Activated naive CD4-positive, alpha-beta T cell treated with anti-CD3 and anti-CD28 coated beads, Interleukin-2, amount 10 ng/mL, durations not matched to agents 7 days and 5 days (primary cell): ENCODE results near the gene ZDHHC14.

Source experiments
- CTCF ChIA-PET: fragments of 350-600 bp; sonication (Branson Sonifier 250); formaldehyde crosslinking; loops from one replicate; lab custom pipeline; 2021; ENCODE audit warnings: antibody characterized with exemption; lab: Charles Lee
- DNase-seq: peaks from one replicate; pipeline ENCODE4 v3.0.0-alpha.2; 2020
- H3K27ac Mint-ChIP-seq: one replicate; pipeline ENCODE4 v1.8.0; 2021; ENCODE audit warnings: mild to moderate bottlenecking, moderate library complexity, mixed read lengths
- H3K27me3 Mint-ChIP-seq: one replicate; pipeline ENCODE4 v1.8.0; 2021; ENCODE audit warnings: mild to moderate bottlenecking, mixed read lengths
- H3K36me3 Mint-ChIP-seq: one replicate; pipeline ENCODE4 v1.8.0; 2021; ENCODE audit warnings: mixed read lengths
- H3K4me1 Mint-ChIP-seq: one replicate; pipeline ENCODE4 v1.8.0; 2021; ENCODE audit warnings: mixed read lengths
- H3K4me3 Mint-ChIP-seq: one replicate; pipeline ENCODE4 v1.8.0; 2021; ENCODE audit warnings: mild to moderate bottlenecking, moderate library complexity, mixed read lengths
- H3K9me3 Mint-ChIP-seq: one replicate; pipeline ENCODE4 v1.8.0; 2021; ENCODE audit warnings: mixed read lengths

The ZDHHC14 gene

DNA sequence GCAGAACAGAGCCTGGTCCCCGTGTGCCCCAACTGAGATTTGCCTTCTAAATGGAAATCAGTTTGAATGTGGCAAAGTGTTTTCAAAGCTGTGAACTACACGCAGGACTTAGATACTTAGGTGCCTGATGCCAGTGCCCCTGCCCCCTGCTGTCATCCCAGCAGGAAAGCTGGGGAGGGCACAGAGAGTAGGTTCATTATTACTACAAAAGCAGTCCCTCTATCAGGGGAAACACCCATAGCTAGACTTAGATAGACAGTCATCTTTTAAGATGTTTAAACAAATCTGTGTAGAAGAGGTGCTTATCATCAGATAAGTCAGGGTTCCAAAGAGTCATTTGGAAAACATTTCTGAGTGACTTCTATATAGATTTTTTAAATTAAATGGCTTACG lies 287.0 kb downstream of the ZDHHC14 start:
- Mint-ChIP-seq H3K27ac (no peak overlapping the region), H3K27me3 (peaks cover 34% of the 10 kb centered on the region), H3K36me3 (no peaks in the 10 kb centered on the region), H3K4me1 (peaks cover 18% of the 10 kb centered on the region), H3K4me3 (no peak overlapping the region), H3K9me3 (no peaks in the 10 kb centered on the region)
- no peak for DNase-seq
- CTCF ChIA-PET, result interaction anchor here (0.6 to 4.5 kb wide), 15 partner anchors 9 to 448 kb away, joined by 3 to 35 read pairs (median 4); partner anchors contain the start of gene TMEM242

DNA sequence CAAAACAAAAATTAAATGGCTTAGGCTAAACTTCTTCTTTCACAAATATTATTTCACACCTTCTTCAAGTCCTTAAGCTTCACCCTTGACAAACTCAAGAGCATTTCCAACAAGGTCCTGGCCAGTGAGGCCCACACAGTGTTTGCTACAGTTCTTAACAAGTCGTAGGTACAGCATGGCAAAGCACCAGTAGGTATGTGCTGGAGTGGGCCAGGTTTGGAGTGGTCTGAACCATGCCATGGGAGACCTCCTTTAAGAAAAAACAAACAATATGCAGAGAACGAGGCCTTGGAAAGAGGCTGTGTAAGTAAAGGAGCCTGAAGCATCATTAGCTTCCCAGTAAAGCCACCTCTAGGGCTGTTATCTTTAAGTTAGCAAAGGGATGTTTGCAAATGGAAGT lies 287.7 kb downstream of the ZDHHC14 start:
- no peak overlapping the region for H3K4me3 Mint-ChIP-seq

DNA sequence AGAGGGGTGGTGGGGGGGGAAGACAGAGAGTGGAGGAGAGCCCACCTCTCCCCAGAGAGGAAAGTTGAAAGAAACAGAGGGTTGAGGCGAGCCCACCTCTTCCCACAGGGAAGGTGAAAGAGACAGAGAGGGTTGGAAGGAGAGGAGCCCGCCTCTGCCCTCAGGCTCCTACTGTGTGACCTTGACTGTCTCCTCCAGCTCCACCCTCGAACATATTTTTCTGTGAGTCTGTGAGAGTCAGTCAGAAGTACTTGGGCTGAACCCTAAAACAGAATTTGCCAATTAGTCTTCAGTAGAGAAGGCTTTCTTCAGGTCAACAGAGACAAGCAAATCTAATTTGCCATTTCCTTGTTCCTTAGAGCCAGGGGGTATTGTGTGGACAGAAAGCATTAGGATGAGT lies 288.3 kb downstream of the ZDHHC14 start:
- CTCF ChIA-PET, result interaction anchor here (0.8 to 4.5 kb wide), 10 partner anchors 11 to 463 kb away, joined by 3 to 27 read pairs (median 4); partner anchors contain the start of gene TMEM242
- H3K4me1 Mint-ChIP-seq, result peaks cover 18% of the 10 kb centered on the region
- no peaks in the 10 kb centered on the region for H3K9me3 Mint-ChIP-seq
- H3K4me3 Mint-ChIP-seq, result no peak overlapping the region
- peaks cover 28% of the 10 kb centered on the region for H3K27me3 Mint-ChIP-seq
- DNase-seq, result no peak
- H3K27ac Mint-ChIP-seq, result no peak overlapping the region
- H3K36me3 Mint-ChIP-seq, result no peaks in the 10 kb centered on the region

More for the DNA sequence above, 287.7 kb downstream of the ZDHHC14 start:
- Mint-ChIP-seq H3K27ac (no peak overlapping the region), H3K36me3 (no peaks in the 10 kb centered on the region), H3K27me3 (peaks cover 28% of the 10 kb centered on the region), H3K4me1 (peaks cover 18% of the 10 kb centered on the region), H3K9me3 (no peaks in the 10 kb centered on the region)
- DNase-seq, result no peak
- CTCF ChIA-PET, result interaction anchor here (0.6 to 4.5 kb wide), 12 partner anchors 10 to 445 kb away, joined by 3 to 35 read pairs (median 4); partner anchors contain the start of gene TMEM242

DNA sequence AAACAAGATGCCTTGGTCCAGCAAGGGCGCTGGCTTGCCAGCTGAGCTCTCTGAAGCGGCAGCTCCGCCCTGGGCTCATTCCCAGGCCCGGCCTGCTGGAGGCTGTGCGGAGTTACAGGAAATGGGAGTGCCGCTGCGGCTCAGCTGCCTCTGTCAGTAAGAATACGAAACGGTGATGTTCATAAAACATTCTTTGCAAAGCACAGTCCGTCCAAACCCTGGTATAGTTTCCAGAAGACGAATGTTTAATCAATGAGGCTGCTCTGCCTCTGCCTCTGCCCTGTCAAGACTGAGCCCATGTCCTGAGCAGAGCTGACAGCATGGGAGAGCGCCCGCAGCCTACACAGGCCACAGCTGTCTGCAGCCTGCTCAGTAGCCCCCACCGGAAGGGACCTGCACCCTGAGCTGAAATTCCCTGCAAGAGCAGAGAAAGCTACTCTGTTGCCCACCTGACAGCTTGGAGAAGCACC lies 288.8 kb downstream of the ZDHHC14 start:
- peaks cover 18% of the 10 kb centered on the region for H3K4me1 Mint-ChIP-seq
- H3K27me3 Mint-ChIP-seq, result peaks cover 24% of the 10 kb centered on the region
- DNase-seq, result peak; percentile 31
- CTCF ChIA-PET, result interaction anchor here (1.4 to 4.5 kb wide), 7 partner anchors 11 to 462 kb away, joined by 3 to 27 read pairs (median 13); partner anchors contain the start of gene TMEM242
- no peaks in the 10 kb centered on the region for H3K36me3 Mint-ChIP-seq
- H3K27ac Mint-ChIP-seq, result no peak overlapping the region
- H3K9me3 Mint-ChIP-seq, result no peaks in the 10 kb centered on the region
- H3K4me3 Mint-ChIP-seq, result no peak overlapping the region

DNA sequence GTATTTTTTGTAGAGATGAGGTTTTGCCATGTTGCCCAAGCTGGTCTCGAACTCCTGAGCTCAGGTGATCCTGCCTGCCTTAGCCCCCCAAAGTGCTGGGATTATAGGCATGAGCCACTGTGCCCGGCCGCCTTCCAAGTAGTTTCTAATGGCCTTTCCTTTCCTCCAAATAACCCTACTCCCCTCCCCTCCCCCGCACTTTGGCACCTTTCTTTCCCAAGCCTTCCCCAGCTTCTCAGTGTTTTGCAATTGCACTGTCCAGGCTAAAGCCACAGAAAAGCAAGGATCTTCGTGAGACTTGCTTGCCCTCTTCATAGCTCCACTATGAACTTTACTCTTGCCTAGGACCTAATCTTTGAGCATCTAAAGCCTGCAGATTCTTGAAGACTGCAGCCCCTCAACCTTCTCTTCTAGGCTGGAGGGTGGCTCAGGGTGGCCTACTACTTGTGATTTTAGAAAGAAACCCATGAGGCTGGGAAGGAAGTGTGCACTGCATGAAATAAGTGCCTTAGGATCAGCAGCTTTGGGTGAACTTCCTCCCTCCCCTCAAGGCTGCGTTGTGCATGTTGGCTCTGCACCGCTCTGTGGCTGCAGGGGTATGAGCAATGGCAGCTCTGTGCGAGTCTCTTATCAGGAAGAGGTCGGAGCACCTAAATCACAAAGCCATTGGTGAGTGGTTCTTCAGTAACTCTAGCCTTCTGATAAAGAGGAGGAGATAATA lies 289.6 kb downstream of the ZDHHC14 start:
- CTCF ChIA-PET, result interaction anchor here (0.8 to 4.1 kb wide), 6 partner anchors 59 to 462 kb away, joined by 3 to 27 read pairs (median 7); no protein-coding TSS in a partner anchor
- H3K36me3 Mint-ChIP-seq, result no peaks in the 10 kb centered on the region
- peaks cover 18% of the 10 kb centered on the region for H3K27me3 Mint-ChIP-seq
- no peak for DNase-seq
- H3K9me3 Mint-ChIP-seq, result no peaks in the 10 kb centered on the region
- H3K4me3 Mint-ChIP-seq, result no peak overlapping the region
- H3K4me1 Mint-ChIP-seq, result peaks cover 18% of the 10 kb centered on the region
- H3K27ac Mint-ChIP-seq, result no peak overlapping the region

DNA sequence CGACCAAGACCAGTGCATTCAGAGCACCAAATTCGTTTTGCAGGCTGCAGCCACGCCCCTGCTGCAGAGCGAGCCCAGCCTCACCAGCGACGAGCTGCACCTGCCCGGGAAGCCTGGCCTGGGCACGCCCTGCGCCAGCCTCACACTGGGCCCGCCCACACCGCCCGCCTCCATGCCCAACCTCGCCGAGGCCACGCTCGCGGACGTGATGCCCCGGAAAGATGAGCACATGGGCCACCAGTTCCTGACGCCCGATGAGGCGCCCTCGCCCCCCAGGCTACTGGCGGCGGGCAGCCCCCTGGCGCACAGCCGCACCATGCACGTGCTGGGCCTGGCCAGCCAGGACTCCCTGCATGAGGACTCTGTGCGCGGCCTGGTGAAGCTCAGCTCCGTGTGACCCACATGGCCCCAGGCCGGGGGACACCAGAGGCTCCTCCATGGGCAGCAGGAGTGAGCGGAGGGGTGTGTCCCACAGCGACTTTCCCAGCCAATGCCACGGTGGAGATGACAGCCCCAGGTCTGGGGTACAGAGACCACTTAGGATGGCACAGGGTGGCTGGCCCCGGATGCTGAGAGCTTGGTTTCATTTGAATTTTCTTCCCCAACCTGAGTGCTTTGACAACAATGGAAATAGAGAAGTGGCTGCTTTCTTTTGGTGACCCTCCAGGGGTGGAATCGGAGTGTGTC lies 291.9 kb downstream of the ZDHHC14 start:
- Mint-ChIP-seq H3K36me3 (no peaks in the 10 kb centered on the region), H3K27ac (no peak overlapping the region), H3K4me3 (no peak overlapping the region), H3K9me3 (no peaks in the 10 kb centered on the region), H3K27me3 (peaks cover 9% of the 10 kb centered on the region), H3K4me1 (peaks cover 15% of the 10 kb centered on the region)
- DNase-seq, result no peak
- CTCF ChIA-PET, result no interaction called here

DNA sequence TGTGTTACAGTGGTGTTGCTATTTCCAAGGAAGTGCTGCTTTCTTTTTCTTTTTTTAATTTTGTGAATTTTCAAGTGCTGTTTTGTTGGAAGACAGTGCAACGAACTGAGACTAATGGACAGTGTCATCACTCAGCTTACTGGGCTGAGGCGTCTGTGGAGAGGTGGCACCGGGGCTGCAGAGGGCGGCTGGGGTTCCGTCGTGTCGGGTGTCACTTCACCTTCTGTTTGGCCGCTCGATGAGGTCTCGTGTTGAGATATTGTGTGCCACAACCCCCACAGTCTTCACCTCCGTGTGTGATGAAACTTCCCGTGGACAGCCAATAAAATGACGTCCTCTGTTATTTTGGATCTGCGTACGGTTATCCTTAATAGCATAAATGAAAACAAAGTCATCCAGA lies 292.6 kb downstream of the ZDHHC14 start:
- DNase-seq, result no peak
- peaks cover 15% of the 10 kb centered on the region for H3K4me1 Mint-ChIP-seq
- no peaks in the 10 kb centered on the region for H3K9me3 Mint-ChIP-seq
- CTCF ChIA-PET, result no interaction called here
- H3K27me3 Mint-ChIP-seq, result peaks cover 8% of the 10 kb centered on the region
- no peaks in the 10 kb centered on the region for H3K36me3 Mint-ChIP-seq
- no peak overlapping the region for H3K27ac Mint-ChIP-seq
- H3K4me3 Mint-ChIP-seq, result no peak overlapping the region

DNA sequence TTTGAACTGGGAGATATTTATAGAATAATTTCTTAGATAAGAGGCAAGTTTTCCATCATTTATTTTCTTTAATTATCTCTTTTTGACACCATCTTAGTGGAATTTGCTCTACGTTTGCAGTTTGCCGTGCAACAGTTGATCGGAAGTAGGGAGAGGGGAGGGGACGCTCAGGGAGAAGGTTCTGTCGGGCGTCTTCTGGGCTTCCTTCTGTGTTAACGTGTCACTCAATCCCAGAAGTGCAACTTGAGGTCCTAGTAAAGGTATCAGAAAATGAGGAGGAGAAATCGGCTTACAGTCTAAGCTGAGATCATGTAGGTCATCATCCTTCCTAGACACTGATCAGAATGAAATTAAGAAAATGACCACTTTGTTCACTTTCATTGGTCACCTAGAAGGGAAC lies 293.1 kb downstream of the ZDHHC14 start:
- H3K27me3 Mint-ChIP-seq, result peaks cover 7% of the 10 kb centered on the region
- no peak for DNase-seq
- no peak overlapping the region for H3K4me3 Mint-ChIP-seq
- no peaks in the 10 kb centered on the region for H3K36me3 Mint-ChIP-seq
- no peaks in the 10 kb centered on the region for H3K9me3 Mint-ChIP-seq
- H3K4me1 Mint-ChIP-seq, result peaks cover 15% of the 10 kb centered on the region
- CTCF ChIA-PET, result no interaction called here
- H3K27ac Mint-ChIP-seq, result no peak overlapping the region

DNA sequence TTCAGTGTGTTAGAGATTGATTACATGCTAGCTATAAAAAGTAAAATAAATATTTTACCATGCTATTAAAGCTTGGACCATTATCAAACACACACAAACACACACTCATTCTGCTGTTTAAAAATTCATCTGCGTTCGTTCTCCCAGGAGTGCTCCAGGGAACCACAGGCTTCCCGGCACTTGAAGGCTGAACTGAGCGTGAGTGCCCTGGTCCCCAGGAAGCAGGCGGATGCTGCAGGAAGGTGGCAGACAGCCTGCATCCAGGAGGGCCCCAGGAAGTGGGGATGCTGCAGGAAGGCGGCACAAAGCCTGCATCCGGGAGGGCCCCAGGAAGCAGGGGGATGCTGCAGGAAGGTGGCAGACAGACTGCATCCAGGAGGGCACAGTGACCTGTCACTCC lies 294.8 kb downstream of the ZDHHC14 start:
- CTCF ChIA-PET, result interaction anchor here (1.0 kb wide), 1 partner anchor 198 kb away, joined by 3 read pairs; no protein-coding TSS in a partner anchor
- no peak overlapping the region for H3K4me3 Mint-ChIP-seq

DNA sequence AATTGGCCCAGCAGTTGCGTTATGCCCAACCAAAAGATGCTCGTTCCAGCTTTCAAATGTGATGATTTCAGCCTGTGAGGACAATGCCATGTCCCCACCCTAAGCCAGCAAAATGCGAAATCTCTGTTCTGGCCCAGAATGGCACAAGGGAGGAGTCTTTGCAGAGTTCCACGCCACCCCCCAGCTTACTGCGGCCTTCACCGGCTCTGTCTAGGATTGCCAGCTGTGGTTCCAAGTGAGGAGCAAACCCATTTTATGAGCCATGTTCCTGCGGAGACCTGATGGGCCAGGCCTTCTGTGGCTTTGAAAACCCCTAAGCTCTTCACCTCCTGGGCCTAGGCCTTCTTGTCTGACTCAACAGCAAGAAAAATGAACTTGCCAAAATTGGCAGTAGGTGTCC lies 295.3 kb downstream of the ZDHHC14 start:
- CTCF ChIA-PET, result interaction anchor here (1.0 kb wide), 1 partner anchor 198 kb away, joined by 3 read pairs; no protein-coding TSS in a partner anchor
- Mint-ChIP-seq H3K27ac (no peak overlapping the region), H3K9me3 (no peaks in the 10 kb centered on the region), H3K4me1 (no peaks in the 10 kb centered on the region), H3K4me3 (no peak overlapping the region), H3K27me3 (peaks cover 4% of the 10 kb centered on the region), H3K36me3 (no peaks in the 10 kb centered on the region)
- DNase-seq, result no peak

More for the DNA sequence above, 294.8 kb downstream of the ZDHHC14 start:
- H3K9me3 Mint-ChIP-seq, result no peaks in the 10 kb centered on the region
- H3K36me3 Mint-ChIP-seq, result no peaks in the 10 kb centered on the region
- no peak for DNase-seq
- peaks cover 4% of the 10 kb centered on the region for H3K27me3 Mint-ChIP-seq
- H3K4me1 Mint-ChIP-seq, result peaks cover 3% of the 10 kb centered on the region
- no peak overlapping the region for H3K27ac Mint-ChIP-seq

DNA sequence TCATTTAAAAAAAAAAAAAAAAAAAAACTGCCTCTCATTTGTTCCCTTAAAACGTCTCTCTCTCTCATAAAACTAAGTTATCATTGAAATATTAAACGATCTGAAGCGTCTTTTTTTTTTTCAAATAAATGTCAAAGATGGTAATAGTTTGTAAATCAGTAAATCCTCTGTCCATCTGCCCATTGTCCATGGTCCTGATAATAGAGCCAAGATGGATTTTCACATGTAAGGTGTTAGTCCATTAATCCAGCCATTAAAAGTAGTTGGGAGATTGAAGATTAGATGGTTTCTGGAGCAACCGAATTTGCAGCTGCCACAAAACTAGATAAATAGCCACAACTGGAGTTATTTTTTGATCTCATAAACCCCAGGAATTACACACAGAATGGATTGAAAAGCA lies 296.2 kb downstream of the ZDHHC14 start:
- Mint-ChIP-seq H3K4me3 (no peak overlapping the region), H3K27ac (no peak overlapping the region), H3K27me3 (peaks cover 4% of the 10 kb centered on the region), H3K4me1 (no peaks in the 10 kb centered on the region), H3K9me3 (no peaks in the 10 kb centered on the region), H3K36me3 (no peaks in the 10 kb centered on the region)
- DNase-seq, result no peak
- CTCF ChIA-PET, result no interaction called here

DNA sequence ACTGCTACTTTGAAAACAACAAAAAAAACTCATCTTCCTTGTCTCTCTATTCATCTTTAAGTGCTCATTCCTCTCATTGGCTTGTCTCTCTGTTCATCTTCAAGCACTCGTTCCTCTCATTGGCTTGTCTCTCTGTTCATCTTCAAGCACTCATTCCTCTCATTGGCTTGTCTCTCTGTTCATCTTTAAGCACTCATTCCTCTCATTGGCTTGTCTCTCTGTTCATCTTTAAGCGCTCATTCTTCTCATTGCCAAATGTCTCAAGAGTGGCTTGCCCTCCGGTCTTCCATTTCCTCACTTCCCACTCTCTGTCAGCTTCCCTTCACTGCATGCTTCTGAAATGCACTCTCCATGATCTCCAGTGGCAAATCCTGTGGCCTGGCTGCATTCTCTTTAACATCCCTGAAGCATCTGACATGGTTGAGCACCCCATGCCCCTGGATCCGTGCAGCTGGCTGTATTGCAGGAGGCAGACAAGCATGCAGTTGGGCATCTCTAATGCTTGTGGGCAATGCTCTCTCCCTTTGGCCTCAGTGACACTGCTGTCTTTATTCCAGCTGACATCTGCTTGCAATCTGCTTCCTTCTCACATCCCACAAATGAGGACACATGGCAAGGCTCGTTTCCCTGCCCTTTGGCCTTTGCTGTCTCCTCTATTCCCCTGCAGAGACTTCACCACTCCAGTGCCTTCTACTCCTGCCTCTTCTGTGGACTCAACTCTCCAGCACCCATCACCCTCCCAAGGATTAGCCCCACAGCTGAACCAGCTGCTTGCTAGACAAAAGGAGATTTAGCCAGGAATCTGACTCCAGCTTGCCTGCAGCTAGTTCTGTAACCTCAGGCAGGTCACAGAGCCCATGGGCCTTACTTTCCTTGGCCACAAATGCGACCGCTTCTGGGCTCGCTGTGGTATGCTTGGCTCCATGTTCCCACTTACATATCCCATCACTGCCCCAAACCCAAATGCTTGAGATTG lies 298.9 kb downstream of the ZDHHC14 start:
- no peak for DNase-seq
- peaks cover 8% of the 10 kb centered on the region for H3K27me3 Mint-ChIP-seq
- CTCF ChIA-PET, result interaction anchor here (0.7 kb wide), 1 partner anchor 14 kb away, joined by 3 read pairs; no protein-coding TSS in a partner anchor
- no peaks in the 10 kb centered on the region for H3K9me3 Mint-ChIP-seq
- no peaks in the 10 kb centered on the region for H3K36me3 Mint-ChIP-seq
- no peak overlapping the region for H3K27ac Mint-ChIP-seq
- H3K4me3 Mint-ChIP-seq, result no peak overlapping the region
- no peaks in the 10 kb centered on the region for H3K4me1 Mint-ChIP-seq

DNA sequence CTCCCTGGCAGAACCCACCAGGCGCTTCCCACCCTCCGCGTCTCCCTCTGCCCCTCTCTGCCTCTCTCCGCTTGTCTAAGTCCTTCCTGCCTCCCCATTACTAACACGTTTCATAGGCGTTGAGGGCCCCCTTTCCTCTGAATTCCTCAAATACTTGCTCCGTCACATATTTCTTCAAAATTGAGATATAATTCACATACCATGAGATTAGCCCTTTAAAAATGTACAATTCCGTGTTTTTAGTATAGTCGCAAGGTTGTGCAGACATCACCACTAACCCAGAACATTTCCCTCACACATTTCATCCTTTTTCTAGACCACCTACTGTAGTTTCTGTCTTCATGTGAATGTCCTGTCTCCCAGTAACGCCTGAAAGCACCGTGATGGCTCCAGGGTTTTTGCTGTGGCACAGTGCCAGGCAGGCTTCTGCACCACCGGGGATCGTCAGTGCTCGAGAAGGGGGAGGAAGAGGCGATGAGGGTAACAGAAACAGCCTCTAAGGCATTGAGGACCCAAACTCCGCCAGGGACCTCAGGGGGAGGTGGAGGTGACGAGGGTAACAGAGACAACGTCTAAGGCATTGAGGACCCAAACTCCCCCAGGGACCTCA lies 300.2 kb downstream of the ZDHHC14 start:
- Mint-ChIP-seq H3K4me1 (no peaks in the 10 kb centered on the region), H3K9me3 (no peaks in the 10 kb centered on the region), H3K27me3 (peaks cover 16% of the 10 kb centered on the region), H3K36me3 (no peaks in the 10 kb centered on the region), H3K27ac (no peak overlapping the region), H3K4me3 (no peak overlapping the region)
- no peak for DNase-seq
- CTCF ChIA-PET, result interaction anchor here (0.7 to 1.3 kb wide), 2 partner anchors 14 to 15 kb away, joined by 3 read pairs; no protein-coding TSS in a partner anchor
